PC-3 (cell line): ENCODE measurements around the gene CAMK4.

Experiments
- CTCF ChIP-seq: fragments of 300-600 bp; sonication (generic); conservative IDR thresholded peaks from 2 replicates; pipeline ENCODE4 v1.5.1; 2017; ENCODE audit warnings: antibody characterized with exemption, low read depth, mild to moderate bottlenecking, low read length
- EZH2phosphoT487 ChIP-seq: fragments of 300-600 bp; sonication (generic); IDR thresholded peaks from 2 replicates; pipeline ENCODE4 v1.6.1; 2018; ENCODE audit warnings: mild to moderate bottlenecking, antibody characterized with exemption, low read length, borderline replicate concordance

DNA sequence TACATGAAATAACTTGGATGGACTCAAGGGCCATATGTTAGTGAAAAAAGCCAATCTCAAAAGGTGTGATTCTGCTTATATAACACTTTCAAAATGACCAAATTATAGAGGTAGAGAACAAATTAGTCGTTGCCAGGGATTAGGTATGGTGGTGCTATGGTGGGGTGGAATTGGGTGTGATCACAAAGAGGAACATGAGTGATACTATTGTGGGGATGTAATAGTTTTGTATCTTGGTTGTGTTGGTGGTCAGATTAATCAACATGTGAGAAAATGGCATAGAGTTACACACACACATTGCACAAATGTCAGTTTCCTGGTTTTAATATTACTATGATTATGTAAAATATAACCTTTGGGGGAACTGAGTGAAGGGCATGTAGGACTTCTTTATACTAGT, 31.9 kb downstream of the CAMK4 start:
- TF ChIP-seq CTCF (no peak), EZH2phosphoT487 (no peak)
